IPS-NIHi7 (cell line): Measurements from ENCODE around the gene MEF2B.

ENCODE experiments used
- DNase-seq: peaks from one replicate; pipeline ENCODE4 v3.0.0; 2012; ENCODE audit warnings: mixed read lengths; ENCODE audit errors: extremely low spot score

Gene MEF2B

DNA sequence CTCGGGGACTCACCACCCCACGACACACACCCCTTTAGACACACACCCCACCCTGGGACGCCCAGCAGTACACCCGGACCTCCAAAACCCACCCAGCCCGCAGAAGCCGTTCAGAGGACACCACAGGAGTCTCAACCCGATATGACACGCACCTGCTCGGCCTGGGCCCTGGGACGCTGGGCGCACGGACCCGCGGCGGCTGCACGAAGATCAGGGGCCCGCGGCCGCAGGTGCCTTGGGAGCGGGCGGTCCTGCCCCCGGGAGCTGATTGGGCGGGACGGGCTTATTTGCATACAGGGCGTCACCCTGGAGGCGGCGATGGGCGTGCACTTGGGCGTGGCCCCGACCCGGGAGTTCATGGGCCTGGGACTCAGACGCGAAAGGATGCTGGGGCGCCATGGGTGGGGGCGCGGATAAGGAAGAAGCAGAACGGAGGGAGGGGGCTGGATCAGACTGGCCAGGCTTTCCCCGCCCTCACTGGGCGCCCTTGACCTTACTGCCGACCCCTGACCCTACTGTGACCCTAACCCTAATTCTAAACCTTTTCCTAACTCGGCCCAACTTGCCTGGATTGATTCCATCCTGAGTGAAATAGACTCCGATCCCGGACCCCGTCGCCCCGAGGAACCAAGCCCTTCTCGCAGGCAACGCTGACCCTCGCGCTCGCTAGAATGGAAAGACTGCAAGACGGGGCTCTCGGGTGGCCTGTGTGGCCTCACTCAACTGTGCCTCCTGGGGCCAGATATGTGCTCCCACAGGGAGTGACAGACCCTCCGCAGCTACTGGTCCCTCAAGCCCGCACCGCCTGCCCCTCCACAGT is at the start of gene MEF2B:
Gene MEF2B, minus strand, starts transcription at position 211 of the 820 bp plus-strand sequence. CDS start 19,528 bp downstream, outside the sequence.
- DNase-seq, result peak; percentile 99

DNA sequence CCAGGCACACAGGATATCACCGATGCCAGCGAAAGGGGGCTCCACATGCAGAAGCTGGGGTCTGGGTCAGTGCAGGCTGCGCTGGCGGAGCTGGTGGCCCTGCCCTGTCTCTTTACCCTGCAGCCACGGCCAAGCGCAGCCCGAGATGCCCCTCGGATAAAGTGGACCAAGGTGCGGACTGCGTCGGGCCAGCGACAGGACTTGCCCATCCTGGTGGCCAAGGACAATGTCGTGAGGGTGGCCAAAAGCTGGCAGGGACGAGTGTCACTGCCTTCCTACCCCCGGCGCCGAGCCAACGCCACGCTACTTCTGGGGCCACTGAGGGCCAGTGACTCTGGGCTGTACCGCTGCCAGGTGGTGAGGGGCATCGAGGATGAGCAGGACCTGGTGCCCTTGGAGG is 48.8 kb upstream of the MEF2B start:
- no peak for DNase-seq

DNA sequence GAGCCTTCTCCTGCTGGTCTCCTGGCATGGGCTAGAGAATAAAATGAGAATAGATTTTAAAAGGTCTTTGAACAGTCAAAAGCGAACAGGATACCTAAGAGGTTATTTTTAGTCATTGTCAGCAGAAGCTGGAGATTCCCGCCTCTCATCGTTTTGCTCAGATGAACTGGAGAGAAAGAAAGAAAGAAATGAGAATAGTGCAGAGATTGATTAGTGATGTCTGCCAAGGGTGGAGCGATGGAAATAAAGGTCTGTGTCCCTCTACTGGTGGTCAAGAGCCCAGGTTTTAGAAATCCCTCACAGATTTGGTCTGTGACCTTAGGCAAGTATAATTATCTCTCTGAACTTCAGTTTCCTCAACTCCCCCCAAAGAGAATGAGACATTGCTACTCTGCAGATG is 47.0 kb upstream of the MEF2B start:
- DNase-seq, result no peak

DNA sequence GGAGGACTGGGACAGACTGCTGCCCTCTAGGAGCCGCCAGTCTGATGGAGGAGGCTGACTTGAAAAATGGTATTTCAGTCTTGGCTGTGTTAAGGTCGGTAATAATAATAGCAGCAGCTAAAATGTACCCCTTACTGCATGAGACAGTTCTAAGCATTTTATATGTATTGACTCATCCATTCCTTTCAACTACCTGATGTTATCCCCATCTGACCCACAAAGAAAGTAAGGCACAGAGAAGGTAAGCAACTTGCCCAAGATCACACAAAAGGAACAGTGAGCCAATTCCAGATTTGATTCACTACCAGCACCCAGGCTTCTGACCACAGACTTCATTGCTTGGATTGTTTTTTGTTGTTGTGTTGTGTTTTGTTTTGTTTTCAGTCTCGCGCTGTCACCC is 45.7 kb upstream of the MEF2B start:
- DNase-seq, result no peak

DNA sequence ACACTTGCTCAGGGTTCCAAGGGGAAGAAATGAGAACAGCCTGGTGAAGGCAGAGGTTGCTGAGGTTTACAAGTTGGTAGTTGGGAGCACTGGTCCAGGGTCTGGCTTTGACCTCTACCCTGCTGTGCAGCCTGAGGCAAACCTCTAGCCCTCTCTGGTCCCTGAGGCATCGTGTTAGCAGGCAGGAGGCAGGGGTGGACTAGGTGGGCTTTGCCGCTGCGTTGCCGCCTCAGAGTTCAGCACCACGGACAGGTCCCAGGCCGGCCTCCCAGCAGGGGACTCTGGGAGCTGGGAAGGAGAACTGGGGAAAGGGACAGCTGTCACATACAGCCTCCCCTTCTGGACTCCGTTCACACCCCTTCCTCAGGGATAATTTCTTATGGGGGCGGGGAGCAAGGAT is 44.8 kb upstream of the MEF2B start:
- DNase-seq, result peak; percentile 89

DNA sequence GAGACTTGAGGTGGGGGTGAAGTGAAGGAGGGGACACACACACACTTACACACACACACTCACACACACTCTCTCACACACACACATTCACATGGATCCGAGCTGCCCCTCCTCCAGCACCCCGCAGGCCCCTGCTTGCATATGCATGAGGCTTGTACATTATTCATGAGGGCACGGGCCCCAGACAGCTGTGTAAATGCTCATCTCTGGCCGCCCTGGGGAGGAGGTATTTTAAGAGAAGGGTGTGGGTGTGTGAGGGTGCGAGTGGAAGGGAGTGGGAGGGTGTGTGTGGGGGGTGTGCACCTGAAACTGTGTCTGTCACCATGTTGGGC is 44.1 kb upstream of the MEF2B start:
- no peak for DNase-seq

DNA sequence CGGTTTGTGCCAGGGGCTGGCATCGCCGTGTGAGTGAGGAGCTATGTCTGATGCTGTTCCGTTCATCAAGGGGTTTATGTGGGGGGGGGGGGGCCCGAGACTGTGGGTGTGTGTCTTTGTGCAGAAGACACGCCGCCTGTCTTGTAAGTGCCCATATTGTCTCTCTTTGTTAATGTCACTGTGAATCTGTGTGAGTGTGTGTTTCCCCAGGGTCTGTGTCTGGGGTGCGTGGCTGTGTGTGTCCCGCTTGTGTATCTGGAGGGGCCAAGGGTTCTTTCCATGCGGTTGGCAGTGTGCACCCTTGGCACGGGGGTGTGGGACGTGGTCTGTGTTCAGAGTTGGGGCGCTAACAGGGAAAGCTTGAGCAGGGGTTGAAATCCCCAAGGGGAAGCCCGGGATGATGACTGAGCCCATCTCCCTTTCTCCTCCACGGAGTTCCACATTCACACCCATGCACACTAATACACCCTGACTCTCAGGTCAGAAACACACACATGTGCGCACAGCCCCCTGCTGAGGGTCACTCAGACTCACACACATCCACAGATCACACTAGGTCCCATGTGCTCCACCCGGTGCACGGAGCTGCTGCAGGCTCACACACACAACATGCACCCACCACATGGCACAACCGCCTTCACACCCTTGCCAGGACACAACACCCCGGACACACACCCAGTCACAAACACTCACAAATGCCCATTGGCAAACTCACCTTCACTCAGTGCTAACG is 43.5 kb upstream of the MEF2B start:
- no peak for DNase-seq

DNA sequence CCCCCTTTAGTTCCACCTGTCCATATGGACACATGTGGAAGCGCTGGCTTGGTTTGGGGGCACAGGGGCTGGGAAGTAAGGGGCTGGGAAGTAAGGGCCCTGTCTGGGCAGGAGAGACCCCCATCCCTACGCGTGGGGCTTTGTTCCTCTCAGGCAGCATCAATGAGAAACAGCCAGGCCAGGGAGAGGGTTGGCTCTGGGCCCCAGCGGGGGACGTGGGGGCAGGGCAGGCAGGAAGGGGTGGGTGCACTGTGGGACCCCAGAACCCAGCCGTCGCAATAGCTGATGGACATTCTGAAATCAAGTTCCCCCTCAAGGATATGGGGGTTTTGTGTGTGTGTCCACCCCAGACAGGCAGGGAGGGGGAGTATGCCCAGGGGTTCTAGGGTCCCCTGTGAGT is 42.9 kb upstream of the MEF2B start:
- no peak for DNase-seq

DNA sequence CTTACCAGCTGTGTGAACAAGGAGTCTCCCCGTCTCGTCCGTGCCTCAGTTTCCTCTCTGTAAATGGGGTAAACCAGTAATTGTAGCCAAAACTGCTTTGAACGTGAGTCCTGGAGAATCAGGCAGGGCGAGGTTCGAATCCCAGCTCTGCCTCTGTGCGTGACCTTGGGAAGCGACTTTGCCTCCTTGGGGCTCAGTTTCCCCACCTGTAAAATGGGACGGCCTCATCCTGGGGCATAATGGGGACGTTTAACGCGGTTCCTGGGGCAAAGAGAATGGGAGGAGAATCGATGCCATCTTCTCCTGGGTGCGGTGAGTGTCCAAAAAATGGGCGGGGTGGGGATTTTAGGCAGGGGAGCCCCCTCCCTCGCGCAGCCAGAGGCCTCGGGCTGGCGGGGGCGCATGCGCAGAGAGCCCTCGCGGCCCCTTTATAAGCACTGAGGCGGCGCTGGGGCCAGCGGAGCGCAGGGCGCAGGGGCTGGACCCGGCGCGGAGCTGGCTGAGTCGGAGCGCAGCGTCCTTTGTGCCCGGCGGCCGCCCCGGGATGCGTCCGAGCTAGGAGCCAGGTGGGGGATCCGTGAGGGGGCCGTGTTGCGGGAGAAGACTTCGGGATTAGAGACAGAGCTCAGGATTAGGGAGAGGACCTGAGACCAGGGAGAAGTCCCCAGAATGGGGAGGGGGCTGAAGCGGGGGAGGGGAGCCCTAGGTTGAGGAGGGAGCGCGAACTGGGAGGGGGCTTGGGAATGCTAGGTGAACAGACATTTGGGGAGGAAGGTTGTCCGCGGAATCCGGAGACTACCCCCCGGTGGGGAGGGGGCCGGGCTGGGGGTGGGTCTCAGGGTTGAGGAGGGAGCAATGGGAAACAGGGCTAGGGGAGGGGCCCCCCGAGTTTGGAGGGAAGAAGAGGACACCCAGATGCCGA is 41.7 kb upstream of the MEF2B start, which contains the start of gene NCAN:
Gene NCAN, plus strand, starts transcription at position 460 of the 922 bp plus-strand sequence. CDS start 4,996 bp downstream, outside the sequence.
- DNase-seq, result peak; percentile 81

DNA sequence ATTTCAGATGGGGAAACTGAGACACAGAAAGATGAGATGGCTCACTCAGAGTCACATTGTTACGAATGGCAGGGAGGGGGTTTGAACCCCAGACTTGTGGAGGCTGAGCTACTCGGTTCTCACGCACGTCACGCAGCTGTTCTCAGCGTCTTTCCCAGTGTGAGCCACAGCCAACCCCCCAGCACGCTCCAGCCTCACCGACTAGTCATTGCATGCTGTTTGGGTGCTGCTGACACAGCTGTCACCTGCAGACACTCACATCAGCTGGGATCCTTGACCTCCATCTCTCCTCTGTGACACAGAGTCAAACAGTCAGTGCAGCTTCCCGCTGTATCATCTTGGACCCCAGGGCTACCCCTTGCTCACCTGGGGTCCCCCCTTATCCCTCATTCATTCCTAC is 39.3 kb upstream of the MEF2B start:
- DNase-seq, result no peak

DNA sequence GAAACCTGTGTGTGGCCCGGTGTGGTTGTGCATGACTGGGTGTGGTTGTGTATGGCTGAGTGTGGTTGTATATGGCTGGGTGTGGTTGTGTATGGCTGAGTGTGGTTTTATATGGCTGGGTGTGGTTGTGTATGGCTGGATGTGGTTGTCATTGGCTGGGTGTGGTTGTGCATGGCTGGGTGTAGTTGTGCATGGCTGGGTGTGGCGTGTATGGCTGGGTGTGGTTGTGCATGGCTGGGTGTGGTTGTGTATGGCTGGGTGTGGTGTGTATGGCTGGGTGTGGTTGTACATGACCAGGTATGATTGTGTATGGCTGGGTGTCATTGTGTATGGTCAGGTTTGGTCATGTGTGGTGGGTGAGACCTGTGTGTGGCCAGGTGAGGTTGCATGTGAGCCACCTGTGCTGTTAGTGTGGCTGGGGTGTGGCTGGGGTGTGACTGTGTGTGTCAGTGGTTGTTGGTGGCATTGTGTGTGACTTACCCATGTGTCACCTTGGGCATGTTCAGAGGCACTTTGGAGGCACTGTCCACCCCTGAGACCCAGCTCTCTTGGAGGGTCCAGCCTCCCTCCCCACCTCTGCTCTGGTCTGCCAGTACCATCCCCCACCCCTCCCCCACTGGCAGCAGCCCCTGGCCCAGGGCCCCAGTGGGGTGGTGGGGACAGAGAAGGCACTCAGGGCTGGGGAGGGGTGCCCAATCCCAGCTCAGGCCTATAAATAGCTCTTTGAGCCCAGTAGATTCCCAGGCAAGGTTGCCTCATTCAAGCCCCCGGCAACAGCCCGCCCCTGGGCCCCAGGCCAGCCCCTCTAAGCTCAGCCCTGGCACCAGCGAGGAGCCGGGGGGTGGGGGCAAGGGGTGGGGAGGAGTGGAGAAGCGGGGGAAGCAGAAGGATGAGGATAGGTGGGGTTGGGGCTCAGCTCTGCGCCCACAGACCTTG is 37.8 kb upstream of the MEF2B start:
- no peak for DNase-seq

DNA sequence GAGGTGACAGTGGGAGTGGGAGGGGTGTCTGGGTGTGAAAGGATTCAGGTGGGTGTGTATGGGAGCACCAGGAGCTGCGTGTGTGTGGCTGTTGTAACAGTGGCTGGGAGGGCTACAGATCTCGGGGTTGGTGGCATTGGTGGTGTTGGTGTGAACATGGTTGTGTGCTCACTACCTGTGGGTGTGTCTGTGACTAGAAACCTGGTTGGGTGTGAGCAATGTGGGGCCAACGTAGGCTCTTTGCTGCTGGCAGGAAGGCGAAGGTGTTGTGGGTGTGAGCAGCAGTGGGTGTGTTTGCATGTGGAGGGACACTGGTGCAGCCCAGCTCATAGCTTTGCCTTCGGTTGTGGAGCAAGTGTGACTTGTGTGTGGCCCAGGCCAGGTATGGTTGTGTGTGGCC is 36.9 kb upstream of the MEF2B start:
- DNase-seq, result no peak

DNA sequence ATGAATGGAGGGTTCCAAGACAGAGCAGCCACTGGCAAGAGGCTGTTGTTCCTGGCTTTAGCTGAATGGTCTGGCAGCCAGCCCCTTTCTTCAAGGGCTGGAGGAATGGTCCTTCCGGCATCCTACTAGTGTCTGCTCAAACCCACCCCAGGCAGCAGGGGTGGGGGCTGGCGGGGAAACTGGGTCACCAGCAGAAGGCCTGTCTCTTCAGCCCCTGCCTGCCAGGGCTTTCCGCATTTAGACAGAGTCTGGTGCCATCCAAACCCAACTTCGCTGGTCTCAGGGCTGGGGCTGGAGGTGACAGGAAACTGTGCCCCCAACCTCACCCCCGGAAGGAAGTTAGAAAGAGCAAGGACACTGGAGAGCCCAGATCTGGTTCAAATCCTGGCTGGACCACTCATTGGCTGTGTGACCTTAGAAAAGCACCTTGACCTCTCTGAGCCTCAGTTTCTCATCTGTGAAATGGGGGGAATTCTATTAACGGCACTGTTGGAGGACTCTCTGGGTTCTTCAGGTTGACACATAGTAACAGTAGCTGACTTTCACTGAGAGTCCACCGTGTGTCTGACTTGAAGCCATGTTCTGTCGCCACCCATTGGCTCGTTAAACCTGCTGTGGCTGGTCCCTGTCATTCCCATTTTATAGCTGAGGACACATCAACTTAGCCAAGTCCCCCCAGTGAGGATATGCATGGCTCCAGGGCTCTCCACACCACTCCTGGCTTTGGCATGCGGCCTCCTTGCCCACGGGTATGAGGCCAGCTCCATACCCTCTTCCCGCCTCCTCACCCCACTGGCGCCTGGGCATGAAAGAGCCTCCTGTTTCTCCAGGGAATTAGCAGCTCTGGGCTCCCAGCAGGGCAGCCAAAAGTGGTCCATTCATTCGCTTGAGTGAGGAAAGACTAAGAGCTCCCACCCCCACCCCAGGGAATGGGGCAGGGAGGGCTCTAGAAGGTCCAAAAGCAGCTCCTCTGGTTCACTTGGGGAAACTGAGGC is 35.6 kb upstream of the MEF2B start:
- DNase-seq, result no peak

DNA sequence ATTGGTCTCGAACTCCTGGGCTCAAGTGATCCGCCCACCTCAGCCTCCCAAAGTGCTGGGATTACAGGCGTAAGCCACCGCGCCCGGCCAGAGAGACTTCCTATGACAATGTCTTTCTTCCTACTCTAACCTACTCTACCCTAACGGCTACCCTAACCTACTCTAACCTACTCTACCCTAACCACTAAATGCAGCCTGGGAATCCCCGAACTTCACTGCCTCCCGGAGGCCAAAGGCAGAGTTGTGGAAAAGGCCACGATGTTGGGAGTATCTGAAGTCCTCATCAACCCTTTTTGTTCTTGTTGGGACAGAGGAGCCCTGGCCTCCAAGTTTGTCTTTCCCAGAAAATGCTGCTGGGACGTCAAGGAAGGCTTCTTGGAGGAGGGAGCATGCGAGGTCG is 34.1 kb upstream of the MEF2B start:
- peak; percentile 39 for DNase-seq

DNA sequence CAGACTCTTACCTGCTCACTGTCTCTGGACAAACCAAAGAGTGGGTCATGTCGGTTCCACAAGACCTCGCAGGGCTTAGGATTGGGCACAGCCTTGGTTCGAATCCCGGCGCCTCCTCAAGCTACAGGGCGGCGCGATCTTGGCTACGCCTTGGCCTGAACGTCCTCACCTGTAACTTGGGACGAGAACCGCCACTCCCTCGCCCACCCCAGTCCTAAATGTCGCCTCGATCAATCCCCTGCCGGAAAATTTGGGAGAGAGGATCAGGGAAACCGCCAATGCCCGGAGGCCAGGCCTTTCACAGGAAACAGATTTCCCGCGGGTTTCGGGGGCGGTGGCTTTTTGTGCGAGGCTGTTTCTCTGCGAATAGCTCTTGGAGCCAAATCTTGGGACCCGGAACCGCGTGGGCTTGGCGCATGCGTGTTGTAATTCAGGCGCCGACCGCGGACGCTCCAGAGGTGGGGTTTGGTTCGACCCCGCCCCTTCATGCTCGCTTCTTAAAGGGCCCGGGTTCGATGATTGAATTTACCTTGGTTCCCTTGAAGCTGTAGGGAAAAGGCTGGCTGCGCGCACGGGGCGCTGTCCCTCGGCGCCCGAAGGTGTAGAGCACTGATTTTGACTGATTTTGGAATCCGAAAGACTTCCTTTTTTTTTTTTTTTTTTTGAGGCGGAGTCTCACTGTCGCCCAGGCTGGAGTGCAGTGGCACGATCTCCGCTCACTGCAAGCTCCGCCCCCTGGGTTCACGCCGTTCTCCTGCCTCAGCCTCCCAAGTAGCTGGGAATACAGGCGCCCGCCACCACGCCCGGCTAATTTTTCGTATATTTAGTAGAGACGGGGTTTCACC is 33.2 kb upstream of the MEF2B start, which contains the start of gene NR2C2AP:
Gene NR2C2AP, minus strand, starts transcription at position 403 of the 845 bp plus-strand sequence. Its CDS starts 354 bp downstream, at position 49.
- peak; percentile 97 for DNase-seq

DNA sequence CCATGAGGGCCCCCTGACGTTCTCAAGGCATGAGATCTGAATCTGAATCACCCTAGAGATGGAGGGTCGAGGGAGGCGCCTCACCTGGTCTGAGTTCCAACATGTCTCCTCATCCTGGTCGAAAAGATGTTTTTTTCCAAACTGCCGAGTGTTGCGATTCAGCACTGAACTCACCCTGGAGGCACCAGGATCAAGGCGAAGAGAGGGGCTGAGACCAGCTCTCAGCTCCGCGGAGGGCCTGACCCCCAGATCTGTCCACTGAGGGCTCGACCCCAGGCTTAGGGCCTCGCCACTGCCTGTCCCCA is 32.6 kb upstream of the MEF2B start:
- DNase-seq, result no peak

DNA sequence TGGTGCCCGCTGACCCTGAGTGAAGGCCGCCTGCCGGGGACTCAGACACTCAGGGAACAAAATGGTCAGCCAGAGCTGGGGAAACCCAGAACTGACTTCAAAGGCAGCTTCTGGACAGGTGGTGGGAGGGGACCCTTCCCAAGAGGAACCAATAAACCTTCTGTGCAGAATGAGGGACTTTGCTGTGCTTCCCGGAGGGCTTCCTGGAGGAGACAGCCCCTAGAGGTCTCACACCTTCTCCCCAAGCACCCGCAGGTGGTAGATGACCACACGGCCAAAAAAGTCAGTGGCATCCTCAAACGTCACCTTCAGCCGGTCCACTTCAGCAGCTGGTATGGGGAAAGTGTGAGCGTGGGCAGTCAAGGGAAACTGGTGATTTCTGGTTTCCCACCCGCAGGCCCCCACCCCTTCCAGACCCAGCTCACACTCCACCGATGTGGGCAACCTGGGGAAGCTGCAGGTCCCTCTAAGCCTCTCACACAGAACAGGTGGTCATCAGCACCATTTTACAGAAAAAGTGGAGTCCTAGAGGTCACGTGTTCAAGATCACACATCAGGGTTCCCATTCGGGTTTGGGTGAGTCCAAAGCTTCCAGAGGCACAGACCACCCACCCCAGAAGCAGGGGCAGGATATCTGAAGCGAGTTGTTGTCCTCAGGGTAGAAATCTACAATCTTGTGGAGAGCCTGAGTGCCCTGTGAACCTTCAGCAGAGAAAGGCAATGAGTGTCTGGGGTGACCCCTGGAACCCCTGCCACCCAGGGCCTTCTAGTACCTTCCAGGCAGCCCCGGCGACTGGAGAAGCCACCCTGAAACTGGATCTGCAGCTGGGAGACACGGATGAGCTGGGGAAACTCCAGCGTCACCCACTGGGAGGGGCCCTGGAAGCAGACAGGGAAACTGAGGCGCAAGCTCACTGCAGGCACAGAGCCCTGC is 31.9 kb upstream of the MEF2B start:
- no peak for DNase-seq

DNA sequence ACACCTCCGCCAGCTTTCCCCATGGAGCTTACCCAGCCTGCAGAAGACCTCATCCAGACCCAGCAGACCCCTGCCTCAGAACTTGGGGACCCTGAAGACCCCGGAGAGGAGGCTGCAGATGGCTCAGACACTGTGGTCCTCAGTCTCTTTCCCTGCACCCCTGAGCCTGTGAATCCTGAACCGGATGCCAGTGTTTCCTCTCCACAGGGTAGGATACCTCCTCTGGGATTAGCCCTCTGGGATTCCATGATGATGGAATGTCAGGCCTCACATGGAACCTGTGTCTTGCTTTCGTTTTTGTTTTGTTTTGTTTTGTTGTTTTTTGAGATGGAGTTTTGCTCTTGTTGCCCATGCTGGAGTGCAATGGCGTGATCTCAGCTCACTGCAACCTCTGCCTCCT is 23.9 kb upstream of the MEF2B start:
- DNase-seq, result no peak
